ENCODE measurements around the gene CDK14. TPM values are rescaled to one million over a fixed set of nuclear protein-coding genes. Genes with fewer than 3 reads are reported as not detected.
A peak's percentile ranks its signal among the peaks of the same experiment; 100 is the strongest.

The CDK14 gene
- polyA plus RNA-seq, 1 donor = 9.7 TPM

- no peak overlapping the region for H3K27ac ChIP-seq (ENCODE audit: low read length)
- DNase-seq = peak; percentile 13 to 46
- H3K4me3 ChIP-seq (ENCODE audit: low read length) = no peak overlapping the region
- no CpG with 5 or more reads among the region's 1 CpG for WGBS (ENCODE audit: insufficient coverage, low lambda C conversion rate)
- H3K36me3 ChIP-seq (ENCODE audit: control insufficient read depth, insufficient read depth, low read length) = no peaks in the 10 kb centered on the region
- no peaks in the 10 kb centered on the region for H3K27me3 ChIP-seq (ENCODE audit: control insufficient read depth, insufficient read depth, low read length)
- H3K9me3 ChIP-seq (ENCODE audit: control insufficient read depth, low read depth, low read length) = no peaks in the 10 kb centered on the region
- H3K4me1 ChIP-seq (ENCODE audit: control insufficient read depth, insufficient read depth, low read length) = no peaks in the 10 kb centered on the region
Measured at GRCh38 chr7:91034459-91035368, 438.6 kb downstream of the CDK14 start.

DNA sequence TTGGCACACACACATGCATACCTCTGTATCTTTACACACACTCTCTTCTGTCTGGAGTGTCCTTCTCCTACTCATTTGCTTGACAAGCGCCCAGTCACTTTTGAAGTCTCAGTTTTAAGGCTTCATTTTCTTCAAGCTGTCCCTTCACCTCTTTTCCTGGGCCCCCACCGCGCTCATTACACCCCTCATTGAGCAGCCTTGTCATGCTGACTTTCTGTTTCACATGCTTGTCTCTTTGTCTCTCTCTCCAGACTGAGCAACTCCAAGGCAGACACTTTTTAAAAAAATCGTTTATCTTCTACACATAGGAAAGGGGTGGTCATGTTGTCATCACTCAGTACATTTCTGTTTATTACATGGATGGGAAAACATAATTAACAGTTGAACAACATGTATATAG is 442.9 kb downstream of the CDK14 start:
- Histone ChIP-seq H3K36me3 (ENCODE audit: control insufficient read depth, insufficient read depth, low read length) (no peaks in the 10 kb centered on the region), H3K27ac (ENCODE audit: low read length) (no peak overlapping the region), H3K27me3 (ENCODE audit: control insufficient read depth, insufficient read depth, low read length) (no peaks in the 10 kb centered on the region), H3K4me1 (ENCODE audit: control insufficient read depth, insufficient read depth, low read length) (no peaks in the 10 kb centered on the region), H3K4me3 (ENCODE audit: low read length) (no peak overlapping the region), H3K9me3 (ENCODE audit: control insufficient read depth, low read depth, low read length) (no peaks in the 10 kb centered on the region)
- 92% methylated on average over 3 of the region's 4 CpGs for WGBS (ENCODE audit: insufficient coverage, low lambda C conversion rate)
- no peak for DNase-seq

DNA sequence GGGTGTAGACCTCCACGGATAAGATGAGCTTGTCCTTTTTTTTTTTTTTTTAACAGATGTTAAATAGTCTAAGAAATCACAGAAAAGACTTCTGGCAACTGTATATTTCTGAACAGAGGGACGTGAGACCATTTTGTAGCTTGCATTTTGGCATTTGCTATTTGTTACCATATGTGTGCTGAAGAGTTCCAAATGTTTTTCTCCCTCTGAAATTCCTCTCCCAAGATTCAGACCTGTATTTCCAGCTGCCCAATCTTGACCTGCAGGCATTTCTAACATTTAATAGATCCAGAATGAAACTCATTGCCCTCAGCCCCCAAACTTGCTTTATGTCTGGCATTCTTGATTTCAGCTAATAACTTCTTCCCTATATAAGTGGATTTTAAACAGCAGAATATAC is 445.0 kb downstream of the CDK14 start:
- DNase-seq = no peak
- Histone ChIP-seq H3K4me3 (ENCODE audit: low read length) (no peak overlapping the region), H3K27me3 (ENCODE audit: control insufficient read depth, insufficient read depth, low read length) (no peaks in the 10 kb centered on the region), H3K4me1 (ENCODE audit: control insufficient read depth, insufficient read depth, low read length) (no peaks in the 10 kb centered on the region), H3K9me3 (ENCODE audit: control insufficient read depth, low read depth, low read length) (no peaks in the 10 kb centered on the region), H3K36me3 (ENCODE audit: control insufficient read depth, insufficient read depth, low read length) (no peaks in the 10 kb centered on the region), H3K27ac (ENCODE audit: low read length) (no peak overlapping the region)
- 58% methylated on average over 2 of the region's 2 CpGs for WGBS (ENCODE audit: insufficient coverage, low lambda C conversion rate)

DNA sequence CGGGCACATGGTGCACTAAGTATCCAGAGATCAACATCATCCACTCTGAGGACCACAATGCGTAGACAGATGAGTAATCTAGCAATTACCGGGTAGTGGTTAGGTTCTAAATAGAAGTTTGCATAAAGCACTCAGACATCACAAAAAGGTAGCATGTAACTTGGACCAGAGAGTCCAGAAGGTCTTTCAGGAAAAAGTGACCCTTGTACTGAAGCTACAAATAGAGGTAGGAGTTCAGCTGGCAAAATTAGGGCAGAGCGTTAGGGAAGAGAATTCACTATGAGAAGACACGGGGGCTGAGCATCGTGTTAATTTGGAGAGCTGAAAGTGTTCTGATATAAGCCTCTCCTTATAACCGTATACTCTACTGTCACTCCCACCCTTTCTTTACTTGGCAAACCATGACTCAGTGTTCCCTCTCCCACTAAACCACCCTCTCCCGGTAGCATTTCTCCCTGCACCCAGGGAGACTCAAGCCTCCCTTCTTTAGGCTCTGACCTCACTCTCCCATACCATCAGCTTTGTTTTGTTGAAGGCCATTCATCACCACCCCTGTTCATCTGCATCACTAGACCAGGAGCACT is 445.9 kb downstream of the CDK14 start:
- no peaks in the 10 kb centered on the region for H3K27me3 ChIP-seq (ENCODE audit: control insufficient read depth, insufficient read depth, low read length)
- DNase-seq = no peak

DNA sequence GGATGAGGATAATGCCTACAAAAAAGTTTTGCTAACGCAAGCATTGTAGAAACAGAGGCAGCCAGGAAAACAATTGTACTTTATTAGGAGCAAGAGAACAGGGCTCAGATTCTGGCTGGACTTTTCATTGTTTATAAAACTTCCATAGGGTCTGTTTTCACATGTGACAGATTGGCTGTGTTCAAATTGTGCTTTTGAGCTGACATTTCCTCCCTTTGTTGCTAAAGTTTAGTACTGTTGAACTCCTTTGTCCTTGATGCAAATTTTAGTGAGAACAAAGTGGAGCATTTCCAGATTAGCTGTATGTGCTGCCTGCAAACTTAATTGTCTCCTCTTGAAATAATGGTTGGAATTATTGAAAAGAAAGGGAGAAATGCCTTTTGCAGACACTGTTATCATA is 447.1 kb downstream of the CDK14 start:
- DNase-seq = no peak
- Histone ChIP-seq H3K4me1 (ENCODE audit: control insufficient read depth, insufficient read depth, low read length) (no peaks in the 10 kb centered on the region), H3K36me3 (ENCODE audit: control insufficient read depth, insufficient read depth, low read length) (no peaks in the 10 kb centered on the region), H3K4me3 (ENCODE audit: low read length) (no peak overlapping the region), H3K27me3 (ENCODE audit: control insufficient read depth, insufficient read depth, low read length) (no peaks in the 10 kb centered on the region), H3K9me3 (ENCODE audit: control insufficient read depth, low read depth, low read length) (no peaks in the 10 kb centered on the region), H3K27ac (ENCODE audit: low read length) (no peak overlapping the region)
- no CpG with 5 or more reads among the region's 1 CpG for WGBS (ENCODE audit: insufficient coverage, low lambda C conversion rate)

More for the DNA sequence above, 445.9 kb downstream of the CDK14 start:
- Histone ChIP-seq H3K27ac (ENCODE audit: low read length) (no peak overlapping the region), H3K4me1 (ENCODE audit: control insufficient read depth, insufficient read depth, low read length) (no peaks in the 10 kb centered on the region), H3K36me3 (ENCODE audit: control insufficient read depth, insufficient read depth, low read length) (no peaks in the 10 kb centered on the region), H3K9me3 (ENCODE audit: control insufficient read depth, low read depth, low read length) (no peaks in the 10 kb centered on the region), H3K4me3 (ENCODE audit: low read length) (no peak overlapping the region)
- 86% methylated on average over 2 of the region's 8 CpGs for WGBS (ENCODE audit: insufficient coverage, low lambda C conversion rate)

DNA sequence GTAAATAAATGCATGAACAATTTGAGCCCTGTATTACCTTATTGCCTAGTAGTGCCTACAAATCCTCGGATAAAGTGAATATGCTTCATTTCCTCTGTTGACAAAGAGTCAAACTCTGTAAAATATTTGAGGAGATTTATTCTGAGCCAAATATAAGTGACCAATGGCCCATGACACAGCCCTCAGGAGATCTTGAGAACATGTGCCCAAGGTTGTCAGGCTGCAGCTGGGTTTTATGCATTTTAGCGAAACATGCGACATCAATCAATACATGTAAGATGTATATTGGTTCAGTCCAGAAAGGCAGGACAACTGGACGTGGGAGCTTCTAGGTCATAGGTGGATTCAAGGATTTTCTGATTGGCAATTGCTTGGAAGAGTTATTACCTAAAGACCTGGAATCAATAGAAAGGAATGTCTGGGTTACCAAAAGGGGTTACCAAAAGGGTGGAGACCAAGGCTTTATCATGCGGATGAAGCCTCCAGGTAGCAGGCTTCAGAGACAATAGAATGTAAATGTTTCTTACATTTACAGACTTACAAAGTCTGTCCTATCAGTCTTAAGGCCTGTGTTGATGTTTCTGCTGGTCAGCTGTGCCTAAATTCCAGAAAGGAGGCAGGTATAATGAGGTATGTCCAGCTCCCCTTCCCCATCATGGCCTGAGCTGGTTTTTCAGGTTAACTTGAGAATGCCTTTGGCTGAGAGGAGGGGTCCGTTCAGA is 448.0 kb downstream of the CDK14 start:
- H3K27me3 ChIP-seq (ENCODE audit: control insufficient read depth, insufficient read depth, low read length) = no peaks in the 10 kb centered on the region
- WGBS (ENCODE audit: insufficient coverage, low lambda C conversion rate) = no CpG with 5 or more reads among the region's 6 CpGs
- no peaks in the 10 kb centered on the region for H3K9me3 ChIP-seq (ENCODE audit: control insufficient read depth, low read depth, low read length)
- no peak overlapping the region for H3K27ac ChIP-seq (ENCODE audit: low read length)
- no peaks in the 10 kb centered on the region for H3K36me3 ChIP-seq (ENCODE audit: control insufficient read depth, insufficient read depth, low read length)
- H3K4me3 ChIP-seq (ENCODE audit: low read length) = no peak overlapping the region
- H3K4me1 ChIP-seq (ENCODE audit: control insufficient read depth, insufficient read depth, low read length) = no peaks in the 10 kb centered on the region
- no peak for DNase-seq

- no CpG with 5 or more reads among the region's 1 CpG for WGBS (ENCODE audit: insufficient coverage, low lambda C conversion rate)
Measured at GRCh38 chr7:91045606-91046005, 449.5 kb downstream of the CDK14 start.

GRCh38 chr7:91046322-91047089 is 450.4 kb downstream of the CDK14 start:
- Histone ChIP-seq H3K9me3 (ENCODE audit: control insufficient read depth, low read depth, low read length) (no peaks in the 10 kb centered on the region), H3K27me3 (ENCODE audit: control insufficient read depth, insufficient read depth, low read length) (no peaks in the 10 kb centered on the region), H3K36me3 (ENCODE audit: control insufficient read depth, insufficient read depth, low read length) (no peaks in the 10 kb centered on the region), H3K4me3 (ENCODE audit: low read length) (no peak overlapping the region), H3K4me1 (ENCODE audit: control insufficient read depth, insufficient read depth, low read length) (no peaks in the 10 kb centered on the region), H3K27ac (ENCODE audit: low read length) (no peak overlapping the region)
- 100% methylated on average over 1 of the region's 2 CpGs for WGBS (ENCODE audit: insufficient coverage, low lambda C conversion rate)
- DNase-seq = no peak

More at GRCh38 chr7:91045606-91046005, 449.5 kb downstream of the CDK14 start:
- Histone ChIP-seq H3K9me3 (ENCODE audit: control insufficient read depth, low read depth, low read length) (no peaks in the 10 kb centered on the region), H3K4me3 (ENCODE audit: low read length) (no peak overlapping the region), H3K36me3 (ENCODE audit: control insufficient read depth, insufficient read depth, low read length) (no peaks in the 10 kb centered on the region), H3K27me3 (ENCODE audit: control insufficient read depth, insufficient read depth, low read length) (no peaks in the 10 kb centered on the region), H3K4me1 (ENCODE audit: control insufficient read depth, insufficient read depth, low read length) (no peaks in the 10 kb centered on the region), H3K27ac (ENCODE audit: low read length) (no peak overlapping the region)
- no peak for DNase-seq

GRCh38 chr7:91047636-91048035 is 451.5 kb downstream of the CDK14 start:
- DNase-seq = no peak
- no CpG with 5 or more reads among the region's 2 CpGs for WGBS (ENCODE audit: insufficient coverage, low lambda C conversion rate)

GRCh38 chr7:91050677-91051076 is 454.6 kb downstream of the CDK14 start:
- no peaks in the 10 kb centered on the region for H3K9me3 ChIP-seq (ENCODE audit: control insufficient read depth, low read depth, low read length)
- no CpG with 5 or more reads among the region's 2 CpGs for WGBS (ENCODE audit: insufficient coverage, low lambda C conversion rate)
- H3K27me3 ChIP-seq (ENCODE audit: control insufficient read depth, insufficient read depth, low read length) = no peaks in the 10 kb centered on the region
- H3K4me3 ChIP-seq (ENCODE audit: low read length) = no peak overlapping the region
- peak in 1 of 2 donors; percentile 22 for DNase-seq
- no peaks in the 10 kb centered on the region for H3K36me3 ChIP-seq (ENCODE audit: control insufficient read depth, insufficient read depth, low read length)
- H3K27ac ChIP-seq (ENCODE audit: low read length) = no peak overlapping the region
- H3K4me1 ChIP-seq (ENCODE audit: control insufficient read depth, insufficient read depth, low read length) = no peaks in the 10 kb centered on the region

More at GRCh38 chr7:91047636-91048035, 451.5 kb downstream of the CDK14 start:
- H3K4me3 ChIP-seq (ENCODE audit: low read length) = no peak overlapping the region
- no peaks in the 10 kb centered on the region for H3K9me3 ChIP-seq (ENCODE audit: control insufficient read depth, low read depth, low read length)
- no peaks in the 10 kb centered on the region for H3K27me3 ChIP-seq (ENCODE audit: control insufficient read depth, insufficient read depth, low read length)
- no peaks in the 10 kb centered on the region for H3K36me3 ChIP-seq (ENCODE audit: control insufficient read depth, insufficient read depth, low read length)
- H3K27ac ChIP-seq (ENCODE audit: low read length) = no peak overlapping the region
- no peaks in the 10 kb centered on the region for H3K4me1 ChIP-seq (ENCODE audit: control insufficient read depth, insufficient read depth, low read length)

Measured in large intestine (tissue), 3 donors.